OCI-LY1 (cell line): ENCODE results near the gene ARV1.

Experiments
- H2AFZ ChIP-seq: fragments of 200-600 bp; sonication (generic), shearing (Covaris generic); 2 replicates; pipeline ENCODE4 v1.6.0; 2014; ENCODE audit warnings: antibody characterized with exemption, mild to moderate bottlenecking, low read length
- H3F3A ChIP-seq: fragments of 200-600 bp; sonication (generic), shearing (Covaris generic); 2 replicates; pipeline ENCODE4 v1.6.0; 2014; ENCODE audit warnings: mild to moderate bottlenecking, antibody characterized with exemption, low read length, moderate library complexity; ENCODE audit not compliant: insufficient read depth
- H3K27ac ChIP-seq: fragments of 200-600 bp; sonication (generic); 2 replicates; pipeline ENCODE4 v1.5.1; 2014; ENCODE audit warnings: low read length, mixed run types, mild to moderate bottlenecking, low read depth; ENCODE audit not compliant: poor library complexity, severe bottlenecking
- H3K27me3 ChIP-seq: fragments of 200-600 bp; sonication (generic); 2 replicates; pipeline ENCODE4 v1.6.0; 2014; ENCODE audit warnings: antibody characterized with exemption, mild to moderate bottlenecking, low read length, moderate library complexity; ENCODE audit not compliant: insufficient read depth
- H3K36me3 ChIP-seq: fragments of 200-600 bp; sonication (generic); 2 replicates; pipeline ENCODE4 v1.6.1; 2014; ENCODE audit warnings: mild to moderate bottlenecking, antibody characterized with exemption, low read length, moderate library complexity, mixed read lengths; ENCODE audit not compliant: insufficient read depth
- H3K4me1 ChIP-seq: fragments of 200-600 bp; sonication (generic); 2 replicates; pipeline ENCODE4 v1.5.1; 2014; ENCODE audit warnings: mild to moderate bottlenecking, low read length, moderate library complexity; ENCODE audit not compliant: insufficient read depth, severe bottlenecking
- H3K4me2 ChIP-seq: fragments of 200-600 bp; sonication (generic), shearing (Covaris generic); 2 replicates; pipeline ENCODE4 v1.6.1; 2014; ENCODE audit warnings: low read length
- H3K4me3 ChIP-seq: fragments of 200-600 bp; sonication (generic); 2 replicates; pipeline ENCODE4 v1.5.1; 2014; ENCODE audit warnings: low read length, low read depth, mild to moderate bottlenecking, mixed read lengths; ENCODE audit not compliant: poor library complexity, severe bottlenecking
- H3K79me2 ChIP-seq: fragments of 200-600 bp; shearing (Covaris generic); 2 replicates; pipeline ENCODE4 v1.6.1; 2016; ENCODE audit warnings: mixed run types, low read length, mixed read lengths; ENCODE audit not compliant: insufficient read depth
- H3K9ac ChIP-seq: fragments of 200-600 bp; sonication (generic), shearing (Covaris generic); 2 replicates; pipeline ENCODE4 v1.6.1; 2014; ENCODE audit warnings: mild to moderate bottlenecking, low read length, mixed read lengths
- H3K9me2 ChIP-seq: fragments of 200-600 bp; sonication (generic), shearing (Covaris generic); 2 replicates; pipeline ENCODE4 v1.6.1; 2014; ENCODE audit warnings: low read depth, mild to moderate bottlenecking, low read length, mixed read lengths
- H3K9me3 ChIP-seq: fragments of 200-600 bp; shearing (Covaris generic); 2 replicates; pipeline ENCODE4 v1.6.1; 2014; ENCODE audit warnings: low read length, mixed read lengths
- H4K20me1 ChIP-seq: fragments of 200-600 bp; sonication (generic), shearing (Covaris generic); 2 replicates; pipeline ENCODE4 v1.6.0; 2016; ENCODE audit warnings: mild to moderate bottlenecking, low read length; ENCODE audit not compliant: insufficient read depth
- CTCF ChIP-seq: fragments of 200-600 bp; sonication (generic), shearing (Covaris generic); IDR thresholded peaks from 2 replicates; pipeline ENCODE4 v1.5.1; 2017; ENCODE audit warnings: mild to moderate bottlenecking, antibody characterized with exemption, low read length, moderate library complexity, mixed read lengths
- EZH2 ChIP-seq: fragments of 200-600 bp; sonication (generic), shearing (Covaris generic); IDR thresholded peaks from 2 replicates; pipeline ENCODE4 v1.8.0; 2017; ENCODE audit warnings: borderline replicate concordance, mixed run types, mild to moderate bottlenecking, antibody characterized with exemption, low read length, moderate library complexity, mixed read lengths

Gene ARV1

DNA sequence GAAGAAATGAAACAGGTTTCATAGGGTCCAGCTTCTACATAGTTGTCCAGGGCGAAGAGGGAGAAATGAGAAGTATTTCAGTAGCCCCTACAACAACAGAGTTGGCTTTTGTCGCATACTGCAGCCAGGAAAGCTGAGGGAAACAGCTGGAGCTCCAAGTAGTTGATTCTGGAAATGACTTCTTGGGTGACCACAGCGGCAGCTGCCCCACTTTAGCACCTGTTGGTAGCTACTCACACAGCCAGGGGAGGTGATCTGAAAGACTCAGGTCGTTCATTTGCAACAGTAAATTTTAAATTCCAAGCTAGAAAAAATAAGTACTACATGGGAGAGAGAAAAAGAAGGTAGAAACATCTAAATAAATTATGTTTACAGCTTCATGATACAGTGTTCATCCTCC lies 2.5 kb upstream of the ARV1 start:
- no peaks in the 10 kb centered on the region for H3F3A ChIP-seq
- no peak overlapping the region; the same call in 1 of the 2 replicates for H3K4me2 ChIP-seq
- H3K9me2 ChIP-seq, result no peaks in the 10 kb centered on the region
- no peak overlapping the region for H3K4me3 ChIP-seq
- H3K4me1 ChIP-seq, result peaks cover 40% of the 10 kb centered on the region
- no peak overlapping the region for H3K9ac ChIP-seq
- TF ChIP-seq EZH2, result no peak
- no peak for TF ChIP-seq CTCF
- H3K79me2 ChIP-seq, result peaks cover 6% of the 10 kb centered on the region; the same call in 1 of the 2 replicates
- H4K20me1 ChIP-seq, result no peaks in the 10 kb centered on the region
- H3K36me3 ChIP-seq, result peaks cover 19% of the 10 kb centered on the region; the same call in 1 of the 2 replicates
- H3K27ac ChIP-seq, result no peak overlapping the region
- H2AFZ ChIP-seq, result no peak overlapping the region
- H3K27me3 ChIP-seq, result no peaks in the 10 kb centered on the region
- H3K9me3 ChIP-seq, result no peaks in the 10 kb centered on the region

GRCh38 chr1:230976825-230977747 lies 1.8 kb upstream of the ARV1 start:
- Histone ChIP-seq H3K27me3 (no peaks in the 10 kb centered on the region), H3K4me2 (peak overlapping the region; percentile 98), H3F3A (no peaks in the 10 kb centered on the region), H3K27ac (peak overlapping the region; percentile 75), H3K9me2 (no peaks in the 10 kb centered on the region), H4K20me1 (no peaks in the 10 kb centered on the region), H3K4me3 (peak overlapping the region; percentile 89), H2AFZ (no peak overlapping the region), H3K36me3 (peaks cover 23% of the 10 kb centered on the region; the same call in 1 of the 2 replicates), H3K9me3 (no peaks in the 10 kb centered on the region), H3K79me2 (peaks cover 6% of the 10 kb centered on the region; the same call in 1 of the 2 replicates), H3K9ac (peak overlapping the region; percentile 67), H3K4me1 (peaks cover 40% of the 10 kb centered on the region)
- TF ChIP-seq CTCF (no peak), EZH2 (no peak)

DNA sequence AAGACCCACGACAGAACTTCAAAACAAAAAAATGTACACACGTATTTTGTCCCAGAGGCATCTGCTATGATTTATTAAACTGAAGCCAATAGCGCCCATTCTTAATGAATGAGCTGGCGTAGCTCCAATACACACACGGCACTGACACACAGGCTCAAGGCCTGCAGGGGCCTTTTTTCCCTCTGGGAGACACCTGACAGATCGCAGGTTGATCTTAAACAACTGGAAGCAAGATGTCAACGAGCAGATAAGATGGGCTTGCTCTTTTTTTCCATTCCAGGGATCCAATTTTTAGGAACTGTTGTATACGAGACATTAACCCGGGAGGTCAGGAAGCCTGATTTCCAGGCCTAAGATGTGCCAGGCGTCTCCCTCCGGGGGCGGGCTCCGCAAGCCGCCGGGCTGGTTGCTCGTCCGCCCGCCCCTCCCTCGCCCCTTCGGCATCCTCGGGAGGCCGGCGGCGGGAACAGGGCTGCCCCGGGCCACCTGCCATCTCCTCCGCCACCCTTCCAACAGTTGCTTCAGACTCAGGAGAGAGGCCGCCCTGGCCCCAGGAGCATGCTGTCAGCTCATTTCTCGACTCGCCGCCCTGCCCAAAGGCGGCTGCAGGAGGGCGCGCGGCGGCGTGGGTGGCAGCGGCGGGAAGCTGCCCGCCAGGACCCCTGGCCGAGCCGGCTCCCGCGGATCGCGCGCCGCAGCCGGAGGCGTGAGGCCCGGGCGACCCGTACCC lies 968 bp upstream of the ARV1 start:
- peaks cover 34% of the 10 kb centered on the region for H3K4me1 ChIP-seq
- no peaks in the 10 kb centered on the region for H3F3A ChIP-seq
- H3K9me2 ChIP-seq, result no peaks in the 10 kb centered on the region
- H3K79me2 ChIP-seq, result peaks cover 6% of the 10 kb centered on the region; the same call in 1 of the 2 replicates
- no peaks in the 10 kb centered on the region for H3K9me3 ChIP-seq
- no peaks in the 10 kb centered on the region for H3K27me3 ChIP-seq
- peak overlapping the region; percentile 89 for H3K4me3 ChIP-seq
- H3K36me3 ChIP-seq, result peaks cover 31% of the 10 kb centered on the region; the same call in 1 of the 2 replicates
- H3K27ac ChIP-seq, result peak overlapping the region; percentile 75
- no peaks in the 10 kb centered on the region for H4K20me1 ChIP-seq
- H3K9ac ChIP-seq, result peak overlapping the region; percentile 67
- no peak; the same call in 1 of the 2 replicates for TF ChIP-seq CTCF
- TF ChIP-seq EZH2, result no peak
- H3K4me2 ChIP-seq, result peak overlapping the region; percentile 98
- no peak overlapping the region for H2AFZ ChIP-seq
